Measurements from ENCODE around the gene SLC25A11.

The SLC25A11 gene

GRCh38 chr17:4974115-4974670, 34.3 kb upstream of the SLC25A11 start:
- Histone ChIP-seq H3K9ac (ENCODE audit: low read length) (no peak overlapping the region), H3K4me1 (ENCODE audit: control insufficient read depth, insufficient read depth, low read depth, low read length) (peaks cover 15% of the 10 kb centered on the region), H3K14ac (ENCODE audit: low read length in 2 of 2) (no peak overlapping the region), H4K91ac (ENCODE audit: low read length) (no peak overlapping the region), H3K4ac (ENCODE audit: low read depth in 1 of 2, low read length in 2 of 2) (no peak overlapping the region), H3K9me3 (ENCODE audit: control insufficient read depth, low read length) (no peaks in the 10 kb centered on the region), H3K79me1 (replicated peaks; ENCODE audit: low read length, poor library complexity, severe bottlenecking) (peaks cover 22% of the 10 kb centered on the region), H2AFZ (ENCODE audit: low read depth, low read length) (no peak overlapping the region), H2BK120ac (ENCODE audit: low read depth, low read length) (no peak overlapping the region), H2BK5ac (ENCODE audit: low read depth, low read length, poor library complexity, severe bottlenecking) (no peak overlapping the region), H3K27me3 (ENCODE audit: control insufficient read depth in 1 of 2, insufficient read depth in 1 of 2, low read length in 2 of 2) (no peaks in the 10 kb centered on the region), H2BK15ac (ENCODE audit: low read depth, poor library complexity, severe bottlenecking) (no peak overlapping the region), H2BK12ac (ENCODE audit: low read length in 2 of 2) (no peak overlapping the region), H3K18ac (ENCODE audit: low read depth in 1 of 2, low read length in 2 of 2) (no peak overlapping the region), H2AK5ac (ENCODE audit: low read length, severe bottlenecking) (no peak overlapping the region), H3K4me2 (ENCODE audit: low read length, poor library complexity, severe bottlenecking) (no peak overlapping the region), H4K8ac (ENCODE audit: low read length) (no peak overlapping the region), H3K36me3 (ENCODE audit: control insufficient read depth in 1 of 2, insufficient read depth in 2 of 2, low read depth in 1 of 2, low read length in 2 of 2) (peaks cover 58 to 91% of the 10 kb centered on the region in 2 experiments), H3K4me3 (ENCODE audit: insufficient read depth in 1 of 2, low read depth in 1 of 2, low read length in 2 of 2) (no peak overlapping the region), H3K27ac (ENCODE audit: low read length, poor library complexity, severe bottlenecking) (no peak overlapping the region), H3K23ac (ENCODE audit: low read length in 2 of 2) (no peak overlapping the region)
- 97% methylated on average over 6 of the region's 9 CpGs for WGBS
- DNase-seq, result no peak

GRCh38 chr17:4973256-4974114, 33.6 kb upstream of the SLC25A11 start:
- Histone ChIP-seq H3K27ac (ENCODE audit: low read length, poor library complexity, severe bottlenecking) (no peak overlapping the region), H3K14ac (ENCODE audit: low read length in 2 of 2) (no peak overlapping the region), H4K8ac (ENCODE audit: low read length) (no peak overlapping the region), H3K23ac (ENCODE audit: low read length in 2 of 2) (no peak overlapping the region), H3K4me3 (ENCODE audit: insufficient read depth in 1 of 2, low read depth in 1 of 2, low read length in 2 of 2) (no peak overlapping the region), H2BK5ac (ENCODE audit: low read depth, low read length, poor library complexity, severe bottlenecking) (no peak overlapping the region), H2BK120ac (ENCODE audit: low read depth, low read length) (no peak overlapping the region), H3K9me3 (ENCODE audit: control insufficient read depth, low read length) (no peaks in the 10 kb centered on the region), H4K91ac (ENCODE audit: low read length) (peak overlapping the region; percentile 36), H3K27me3 (ENCODE audit: control insufficient read depth in 1 of 2, insufficient read depth in 1 of 2, low read length in 2 of 2) (no peaks in the 10 kb centered on the region), H3K18ac (ENCODE audit: low read depth in 1 of 2, low read length in 2 of 2) (no peak overlapping the region), H3K4me2 (ENCODE audit: low read length, poor library complexity, severe bottlenecking) (no peak overlapping the region), H3K9ac (ENCODE audit: low read length) (no peak overlapping the region), H2BK15ac (ENCODE audit: low read depth, poor library complexity, severe bottlenecking) (no peak overlapping the region), H2AFZ (ENCODE audit: low read depth, low read length) (no peak overlapping the region), H3K36me3 (ENCODE audit: control insufficient read depth in 1 of 2, insufficient read depth in 2 of 2, low read depth in 1 of 2, low read length in 2 of 2) (peaks cover 55 to 85% of the 10 kb centered on the region in 2 experiments), H3K4ac (ENCODE audit: low read depth in 1 of 2, low read length in 2 of 2) (no peak overlapping the region), H2AK5ac (ENCODE audit: low read length, severe bottlenecking) (no peak overlapping the region), H2BK12ac (ENCODE audit: low read length in 2 of 2) (no peak overlapping the region), H3K79me1 (replicated peaks; ENCODE audit: low read length, poor library complexity, severe bottlenecking) (peaks cover 22% of the 10 kb centered on the region), H3K4me1 (ENCODE audit: control insufficient read depth, insufficient read depth, low read depth, low read length) (peaks cover 21% of the 10 kb centered on the region)
- no peak for DNase-seq
- 95% methylated on average over 9 of the region's 10 CpGs for WGBS

GRCh38 chr17:4972752-4973151, 32.9 kb upstream of the SLC25A11 start:
- no peak for DNase-seq
- no peak overlapping the region for H4K91ac ChIP-seq (ENCODE audit: low read length)
- WGBS, result 87% methylated on average over 12 of the region's 12 CpGs
- no peak overlapping the region for H4K8ac ChIP-seq (ENCODE audit: low read length)
- H3K9ac ChIP-seq (ENCODE audit: low read length), result peak overlapping the region; percentile 37
- no peak overlapping the region for H2BK120ac ChIP-seq (ENCODE audit: low read depth, low read length)
- H3K36me3 ChIP-seq (ENCODE audit: control insufficient read depth in 1 of 2, insufficient read depth in 2 of 2, low read depth in 1 of 2, low read length in 2 of 2), result peaks cover 49 to 78% of the 10 kb centered on the region in 2 experiments
- H3K79me1 ChIP-seq (replicated peaks; ENCODE audit: low read length, poor library complexity, severe bottlenecking), result peaks cover 22% of the 10 kb centered on the region
- no peak overlapping the region for H3K27ac ChIP-seq (ENCODE audit: low read length, poor library complexity, severe bottlenecking)
- H2AK5ac ChIP-seq (ENCODE audit: low read length, severe bottlenecking), result no peak overlapping the region
- no peak overlapping the region for H2AFZ ChIP-seq (ENCODE audit: low read depth, low read length)
- no peak overlapping the region for H3K4me3 ChIP-seq (ENCODE audit: insufficient read depth in 1 of 2, low read depth in 1 of 2, low read length in 2 of 2)
- H3K9me3 ChIP-seq (ENCODE audit: control insufficient read depth, low read length), result no peaks in the 10 kb centered on the region
- no peak overlapping the region for H3K4ac ChIP-seq (ENCODE audit: low read depth in 1 of 2, low read length in 2 of 2)
- no peak overlapping the region for H2BK5ac ChIP-seq (ENCODE audit: low read depth, low read length, poor library complexity, severe bottlenecking)
- no peak overlapping the region for H3K18ac ChIP-seq (ENCODE audit: low read depth in 1 of 2, low read length in 2 of 2)
- H3K4me1 ChIP-seq (ENCODE audit: control insufficient read depth, insufficient read depth, low read depth, low read length), result peaks cover 26% of the 10 kb centered on the region
- no peak overlapping the region for H2BK15ac ChIP-seq (ENCODE audit: low read depth, poor library complexity, severe bottlenecking)
- no peak overlapping the region for H3K23ac ChIP-seq (ENCODE audit: low read length in 2 of 2)
- H3K4me2 ChIP-seq (ENCODE audit: low read length, poor library complexity, severe bottlenecking), result no peak overlapping the region
- no peak overlapping the region for H3K14ac ChIP-seq (ENCODE audit: low read length in 2 of 2)
- H3K27me3 ChIP-seq (ENCODE audit: control insufficient read depth in 1 of 2, insufficient read depth in 1 of 2, low read length in 2 of 2), result no peaks in the 10 kb centered on the region
- H2BK12ac ChIP-seq (ENCODE audit: low read length in 2 of 2), result no peak overlapping the region

GRCh38 chr17:4972322-4972721, 32.5 kb upstream of the SLC25A11 start:
- Histone ChIP-seq H4K91ac (ENCODE audit: low read length) (peak overlapping the region; percentile 14), H2BK120ac (ENCODE audit: low read depth, low read length) (no peak overlapping the region), H3K79me1 (replicated peaks; ENCODE audit: low read length, poor library complexity, severe bottlenecking) (peaks cover 22% of the 10 kb centered on the region), H2BK15ac (ENCODE audit: low read depth, poor library complexity, severe bottlenecking) (no peak overlapping the region), H3K9ac (ENCODE audit: low read length) (peak overlapping the region; percentile 37), H3K9me3 (ENCODE audit: control insufficient read depth, low read length) (no peaks in the 10 kb centered on the region), H3K23ac (ENCODE audit: low read length in 2 of 2) (no peak overlapping the region), H3K4me1 (ENCODE audit: control insufficient read depth, insufficient read depth, low read depth, low read length) (peaks cover 26% of the 10 kb centered on the region), H2AFZ (ENCODE audit: low read depth, low read length) (no peak overlapping the region), H3K36me3 (ENCODE audit: control insufficient read depth in 1 of 2, insufficient read depth in 2 of 2, low read depth in 1 of 2, low read length in 2 of 2) (peaks cover 45 to 73% of the 10 kb centered on the region in 2 experiments), H3K4me2 (ENCODE audit: low read length, poor library complexity, severe bottlenecking) (no peak overlapping the region), H3K18ac (ENCODE audit: low read depth in 1 of 2, low read length in 2 of 2) (no peak overlapping the region), H3K14ac (ENCODE audit: low read length in 2 of 2) (no peak overlapping the region), H4K8ac (ENCODE audit: low read length) (no peak overlapping the region), H3K27me3 (ENCODE audit: control insufficient read depth in 1 of 2, insufficient read depth in 1 of 2, low read length in 2 of 2) (no peaks in the 10 kb centered on the region), H3K27ac (ENCODE audit: low read length, poor library complexity, severe bottlenecking) (no peak overlapping the region), H2BK5ac (ENCODE audit: low read depth, low read length, poor library complexity, severe bottlenecking) (no peak overlapping the region), H2BK12ac (ENCODE audit: low read length in 2 of 2) (no peak overlapping the region), H3K4ac (ENCODE audit: low read depth in 1 of 2, low read length in 2 of 2) (no peak overlapping the region), H3K4me3 (ENCODE audit: insufficient read depth in 1 of 2, low read depth in 1 of 2, low read length in 2 of 2) (no peak overlapping the region), H2AK5ac (ENCODE audit: low read length, severe bottlenecking) (no peak overlapping the region)
- 95% methylated on average over 10 of the region's 12 CpGs for WGBS
- no peak for DNase-seq

All from mesenchymal stem cell (in vitro differentiated cells and primary cell).